PC-3 (cell line): ENCODE data around the gene PBX3.

ENCODE experiments used
- CTCF ChIP-seq: fragments of 300-600 bp; sonication (generic); conservative IDR thresholded peaks from 2 replicates; pipeline ENCODE4 v1.5.1; 2017; ENCODE audit warnings: antibody characterized with exemption, low read depth, mild to moderate bottlenecking, low read length
- EZH2 ChIP-seq: fragments of 300-600 bp; sonication (generic); IDR thresholded peaks from one replicate; pipeline ENCODE4 v1.6.1; 2017; ENCODE audit warnings: antibody characterized with exemption, mild to moderate bottlenecking, low read length; ENCODE audit not compliant: unreplicated experiment
- EZH2phosphoT487 ChIP-seq: fragments of 300-600 bp; sonication (generic); IDR thresholded peaks from 2 replicates; pipeline ENCODE4 v1.6.1; 2018; ENCODE audit warnings: mild to moderate bottlenecking, antibody characterized with exemption, low read length, borderline replicate concordance

GRCh38 chr9:125782718-125783117, 35.5 kb downstream of the PBX3 start:
- TF ChIP-seq EZH2 (no peak), CTCF (no peak), EZH2phosphoT487 (no peak)
